HG03520 (cell line): ENCODE data around the gene MAN1C1.
"Not testable (repeated sequence)": the region's sequence is repeated elsewhere in the genome, so short reads cannot be mapped to it uniquely, and the experiment has no call there.

ENCODE experiments used
- ATAC-seq: cut with Tn5 transposase; IDR thresholded peaks from one replicate; pipeline ENCODE4 v1.9.1; 2021; ENCODE audit warnings: mild to moderate bottlenecking, moderate library complexity; ENCODE audit not compliant: unreplicated experiment

Gene MAN1C1

GRCh38 chr1:25729790-25730644 lies 113.4 kb downstream of the MAN1C1 start:
- no peak for ATAC-seq

- ATAC-seq: no peak
These were observed 114.6 kb downstream of the MAN1C1 start for GRCh38 chr1:25731148-25731547.

GRCh38 chr1:25731626-25732370 lies 115.2 kb downstream of the MAN1C1 start:
- ATAC-seq: no peak

- ATAC-seq: no peak
These were observed 116.2 kb downstream of the MAN1C1 start for GRCh38 chr1:25732821-25733220.

- no peak for ATAC-seq
These were observed 116.7 kb downstream of the MAN1C1 start for GRCh38 chr1:25733271-25733670.

- not testable (repeated sequence) for ATAC-seq
These were observed 118.4 kb downstream of the MAN1C1 start for GRCh38 chr1:25734991-25735390.

- ATAC-seq: no peak
These were observed 119.5 kb downstream of the MAN1C1 start for GRCh38 chr1:25735956-25736529.

- ATAC-seq: no peak
These were observed 120.5 kb downstream of the MAN1C1 start for GRCh38 chr1:25737130-25737529.

- ATAC-seq: no peak
These were observed 121.9 kb downstream of the MAN1C1 start for GRCh38 chr1:25738499-25738898.

- ATAC-seq: no peak
These were observed 122.8 kb downstream of the MAN1C1 start for GRCh38 chr1:25739341-25739740.

GRCh38 chr1:25740071-25740470 lies 123.5 kb downstream of the MAN1C1 start:
- no peak for ATAC-seq

GRCh38 chr1:25742316-25742715 lies 125.7 kb downstream of the MAN1C1 start:
- no peak for ATAC-seq

GRCh38 chr1:25743164-25744139 lies 126.9 kb downstream of the MAN1C1 start:
- ATAC-seq: no peak

- no peak for ATAC-seq
These were observed 127.6 kb downstream of the MAN1C1 start for GRCh38 chr1:25744140-25744581.

GRCh38 chr1:25744636-25745425 lies 128.2 kb downstream of the MAN1C1 start:
- no peak for ATAC-seq

- ATAC-seq: no peak
These were observed 129.9 kb downstream of the MAN1C1 start for GRCh38 chr1:25746299-25747045.

GRCh38 chr1:25747046-25747719 lies 130.6 kb downstream of the MAN1C1 start:
- ATAC-seq: no peak

GRCh38 chr1:25748531-25749205 lies 132.1 kb downstream of the MAN1C1 start:
- ATAC-seq: no peak
